HG03442 (cell line): Measurements from ENCODE around the gene RETREG3.
A peak's percentile ranks its signal among the peaks of the same experiment; 100 is the strongest.
"Not testable (repeated sequence)": the region's sequence is repeated elsewhere in the genome, so short reads cannot be mapped to it uniquely, and the experiment has no call there.

Source experiments
- ATAC-seq: cut with Tn5 transposase; IDR thresholded peaks from one replicate; pipeline ENCODE4 v1.9.1; 2021; ENCODE audit warnings: mild to moderate bottlenecking, moderate library complexity; ENCODE audit not compliant: unreplicated experiment

The RETREG3 gene, protein sequence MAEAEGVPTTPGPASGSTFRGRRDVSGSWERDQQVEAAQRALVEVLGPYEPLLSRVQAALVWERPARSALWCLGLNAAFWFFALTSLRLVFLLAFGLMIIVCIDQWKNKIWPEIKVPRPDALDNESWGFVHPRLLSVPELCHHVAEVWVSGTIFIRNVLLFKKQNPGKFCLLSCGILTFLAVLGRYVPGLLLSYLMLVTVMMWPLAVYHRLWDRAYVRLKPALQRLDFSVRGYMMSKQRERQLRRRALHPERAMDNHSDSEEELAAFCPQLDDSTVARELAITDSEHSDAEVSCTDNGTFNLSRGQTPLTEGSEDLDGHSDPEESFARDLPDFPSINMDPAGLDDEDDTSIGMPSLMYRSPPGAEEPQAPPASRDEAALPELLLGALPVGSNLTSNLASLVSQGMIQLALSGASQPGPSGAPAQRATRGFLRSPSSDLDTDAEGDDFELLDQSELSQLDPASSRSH

DNA sequence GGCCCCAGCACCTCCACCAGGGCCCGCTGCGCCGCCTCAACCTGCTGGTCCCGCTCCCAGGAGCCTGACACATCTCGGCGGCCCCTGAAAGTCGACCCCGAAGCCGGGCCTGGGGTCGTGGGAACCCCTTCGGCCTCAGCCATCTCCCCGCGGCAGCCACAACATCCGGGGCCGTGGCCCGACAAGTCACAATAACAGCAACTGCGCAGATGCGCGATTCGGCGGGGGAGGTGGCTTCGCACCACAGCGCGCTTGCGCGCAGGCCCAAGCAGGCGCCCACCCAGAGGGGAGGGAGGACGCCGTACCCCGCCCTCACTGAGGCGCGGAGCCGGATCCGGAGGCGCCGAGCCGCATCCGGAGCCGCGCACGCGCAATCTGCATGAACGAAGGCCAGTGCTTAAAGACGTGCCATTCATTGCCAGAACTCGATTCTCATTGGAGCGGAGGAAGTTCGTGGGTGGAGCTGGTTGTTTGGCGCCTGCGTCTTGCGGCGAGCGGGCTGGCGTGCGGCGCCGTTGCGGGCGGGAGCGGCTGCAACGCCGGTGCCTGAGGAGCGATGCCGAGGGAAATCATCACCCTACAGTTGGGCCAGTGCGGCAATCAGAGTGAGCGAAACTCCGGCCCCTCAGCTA lies at the start of gene RETREG3, which contains the start of gene TUBG1:
RETREG3 (minus strand) TSS at position 193 of the 632 bp plus-strand sequence; CDS start at position 143, 50 bp downstream.
TUBG1 (plus strand) TSS at position 502 of the 632 bp plus-strand sequence; CDS start at position 557, 55 bp downstream.
- peak; percentile 88 for ATAC-seq

DNA sequence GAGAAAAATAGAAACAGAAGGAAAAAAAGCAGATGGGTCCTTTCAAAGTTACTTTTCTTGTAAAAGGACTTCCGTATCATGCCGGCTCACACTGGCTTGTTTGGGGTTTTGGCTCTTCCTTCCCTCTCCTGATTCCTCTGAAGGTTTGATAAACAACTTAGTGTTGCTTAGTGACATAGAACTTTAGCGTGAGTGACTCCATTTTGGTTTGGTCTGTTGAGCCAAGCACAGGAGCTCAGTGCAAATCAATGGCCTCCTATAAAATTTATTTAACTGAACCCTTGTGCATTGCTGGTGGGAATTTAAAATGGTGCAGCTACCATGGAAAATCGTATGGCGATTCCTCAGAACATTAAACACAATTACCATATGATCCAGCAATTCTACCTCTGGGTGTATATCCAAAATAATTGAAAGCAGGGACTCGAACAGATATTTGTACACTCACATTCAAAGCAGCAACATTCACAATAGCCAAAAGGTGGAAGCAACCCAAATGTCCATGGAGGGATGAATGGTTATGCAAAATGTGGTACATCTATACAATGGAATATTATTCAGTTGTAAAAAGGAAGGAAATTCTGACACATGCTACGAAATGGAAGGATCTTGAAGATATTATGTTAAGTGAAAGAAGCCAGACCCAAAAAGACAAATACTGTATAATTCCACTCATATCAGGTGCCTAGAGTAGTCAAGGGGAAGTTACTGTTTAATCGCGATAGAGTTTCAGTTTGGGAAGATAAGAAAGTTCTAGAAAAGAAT lies 48.8 kb upstream of the RETREG3 start:
- no peak for ATAC-seq

DNA sequence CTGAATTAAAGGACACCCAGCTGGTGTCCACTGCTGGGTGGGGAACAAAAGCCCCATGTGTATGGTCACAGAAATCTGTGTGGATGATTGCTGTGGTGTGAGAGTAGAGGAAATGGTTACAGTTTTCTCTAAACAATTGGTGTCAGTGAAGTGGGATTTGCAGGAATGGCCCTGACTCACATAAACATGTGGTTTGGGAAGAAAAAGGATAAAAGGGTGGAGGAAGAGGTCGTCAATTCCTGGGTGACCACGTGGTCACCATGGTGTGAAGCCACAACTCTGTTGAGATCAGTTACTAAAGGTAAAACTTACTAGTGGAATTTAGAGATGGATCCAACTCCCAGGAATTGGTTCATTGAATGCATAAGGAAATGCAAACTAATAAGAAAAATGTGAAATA lies 46.4 kb upstream of the RETREG3 start:
- ATAC-seq: no peak

DNA sequence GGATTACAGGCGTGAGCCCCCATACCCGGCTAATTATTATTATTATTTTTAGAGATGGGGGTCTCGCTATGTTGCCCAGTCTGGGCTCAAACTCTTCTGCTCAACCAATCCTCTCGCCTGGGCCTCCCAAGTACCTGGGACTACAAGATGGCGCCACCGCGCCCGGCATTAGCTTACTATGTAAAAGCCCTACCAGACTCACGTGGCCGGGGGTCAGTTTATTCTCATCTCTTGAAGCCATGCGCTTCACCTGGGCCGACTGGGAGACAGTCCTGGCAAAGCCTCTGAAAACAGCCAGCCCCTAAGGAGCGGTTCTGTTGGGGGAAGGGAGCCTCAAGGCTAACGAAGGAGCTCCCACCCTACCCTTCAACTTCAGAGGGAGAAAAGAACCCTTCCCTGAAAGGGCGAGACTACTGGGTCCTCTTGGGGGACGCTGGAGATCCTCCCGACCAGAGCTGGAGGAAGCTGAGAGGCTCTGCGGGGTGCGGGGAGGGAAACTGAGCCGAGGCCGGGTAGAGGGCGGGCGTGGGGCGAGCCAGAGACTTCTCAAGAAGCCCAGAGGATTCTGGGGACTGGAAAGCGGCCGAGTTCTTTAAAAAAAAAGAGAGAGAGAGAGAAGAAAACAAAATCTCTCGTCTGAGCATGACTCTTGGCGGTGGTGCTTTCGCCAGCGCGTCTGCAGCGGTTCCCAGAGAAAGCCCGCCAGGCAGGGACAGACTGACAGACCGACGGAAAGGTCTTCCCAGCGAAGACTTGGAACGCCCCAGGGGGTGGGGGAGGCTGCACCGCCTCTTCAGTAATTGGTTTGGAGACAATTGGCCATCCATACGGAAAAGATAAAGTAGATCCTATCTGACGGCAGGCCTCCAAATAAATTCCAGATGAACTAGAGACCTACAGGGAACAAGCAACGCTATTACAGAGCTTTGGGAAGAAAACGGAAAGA lies 44.3 kb upstream of the RETREG3 start:
- no peak for ATAC-seq

DNA sequence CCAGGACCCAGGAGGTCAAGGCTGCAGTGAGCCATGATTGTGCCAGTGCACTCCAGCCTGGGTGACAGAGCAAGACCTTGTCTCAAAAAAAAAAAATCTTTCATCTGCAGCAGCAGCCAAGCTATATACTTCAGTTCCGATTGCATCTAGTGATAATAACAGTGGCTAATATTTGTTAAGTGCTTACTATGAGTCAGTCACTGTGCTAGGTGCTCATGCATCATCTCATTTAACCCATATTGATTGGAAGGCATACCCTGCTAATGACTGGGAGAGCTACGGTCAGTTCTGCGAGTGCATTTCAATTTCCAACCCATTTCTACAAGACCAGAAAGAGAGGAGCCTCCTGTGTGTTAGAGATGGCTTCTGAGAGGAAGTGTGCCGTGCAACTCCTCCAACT lies 42.2 kb upstream of the RETREG3 start:
- ATAC-seq: no peak

DNA sequence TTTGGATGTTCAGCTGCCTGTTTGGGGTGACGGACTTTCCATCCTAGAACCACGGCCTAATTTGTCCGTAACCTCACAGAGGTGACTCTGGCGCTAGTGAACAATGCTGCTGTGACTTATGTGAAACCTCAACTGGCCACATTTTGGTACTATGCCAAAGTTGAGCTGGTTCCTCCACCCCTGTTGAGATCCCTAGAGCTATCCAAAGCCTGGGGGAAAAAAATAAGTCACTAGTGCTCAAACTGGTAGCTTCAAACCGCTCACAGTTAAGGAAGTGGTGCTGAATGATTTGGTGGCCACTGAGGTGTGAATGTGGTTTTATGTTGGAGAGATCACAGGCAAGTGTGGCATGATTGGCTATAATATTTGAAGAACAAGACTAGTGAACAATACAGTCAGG lies 38.6 kb upstream of the RETREG3 start:
- no peak for ATAC-seq

DNA sequence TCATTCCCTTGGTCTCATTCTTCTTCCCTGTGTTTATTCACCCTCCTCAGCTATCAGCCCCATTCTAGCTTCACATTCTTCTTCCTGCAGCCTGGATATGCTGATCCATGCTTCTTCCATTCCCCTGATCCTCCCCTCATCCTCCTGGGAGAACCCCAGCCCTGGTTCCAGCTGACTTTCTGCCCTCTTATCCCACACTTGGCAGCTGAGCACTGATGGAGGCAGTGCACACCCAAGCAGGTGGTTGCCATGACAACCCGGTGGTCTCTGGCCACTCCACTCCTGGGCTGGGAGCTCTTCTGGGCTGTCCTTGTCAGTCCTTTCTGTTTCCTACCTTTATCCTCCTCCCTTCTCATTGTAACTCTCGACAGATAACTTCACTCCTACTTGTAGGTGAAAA lies 33.2 kb upstream of the RETREG3 start:
- no peak for ATAC-seq

DNA sequence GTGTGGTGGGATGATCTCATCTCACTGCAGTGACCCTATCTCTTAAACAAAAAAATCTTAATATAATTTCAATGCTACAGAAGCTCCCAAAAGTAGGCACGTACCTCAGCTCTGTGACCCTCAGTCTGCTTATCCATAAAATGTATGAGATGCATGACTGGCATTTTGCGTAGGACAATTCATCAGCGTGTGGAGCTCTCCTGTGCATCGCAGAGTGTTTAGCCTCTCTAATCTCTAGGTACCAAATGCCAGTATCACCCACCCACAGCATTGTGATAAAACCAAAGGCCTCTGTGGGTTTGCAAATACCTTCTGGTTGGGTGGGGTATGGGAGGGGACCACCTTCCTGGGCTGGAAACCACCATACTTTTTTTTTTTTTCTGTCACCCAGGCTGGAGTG lies 30.9 kb upstream of the RETREG3 start:
- no peak for ATAC-seq

DNA sequence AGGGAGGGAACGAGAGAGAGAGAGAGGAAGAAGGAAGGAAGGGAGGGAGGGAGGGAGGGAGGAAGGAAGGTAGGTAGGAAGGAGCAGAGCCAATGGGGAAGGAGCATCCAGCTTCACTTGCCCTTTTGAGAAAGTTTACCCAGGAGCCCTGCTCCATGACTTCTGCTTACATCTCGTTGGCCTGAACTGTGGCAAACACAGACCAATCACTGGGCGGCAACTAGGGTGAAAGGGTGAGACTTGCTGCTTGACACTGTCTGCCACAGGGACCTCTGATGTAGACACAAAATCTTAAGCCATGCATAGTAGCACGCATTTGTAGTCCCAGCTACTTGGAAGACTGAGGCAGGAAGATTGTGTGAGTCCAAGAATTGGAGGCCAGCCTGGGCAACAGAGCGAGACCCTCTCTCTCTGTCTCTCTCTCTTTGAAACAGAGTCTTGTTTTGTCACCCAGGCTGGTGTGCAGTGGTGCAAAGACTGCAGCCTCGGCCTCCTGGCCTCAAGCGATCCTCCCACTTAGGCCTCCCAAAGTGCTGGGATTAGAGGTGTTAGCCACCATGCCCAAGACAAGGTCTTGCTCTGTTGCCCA lies 30.4 kb upstream of the RETREG3 start:
- ATAC-seq: no peak

DNA sequence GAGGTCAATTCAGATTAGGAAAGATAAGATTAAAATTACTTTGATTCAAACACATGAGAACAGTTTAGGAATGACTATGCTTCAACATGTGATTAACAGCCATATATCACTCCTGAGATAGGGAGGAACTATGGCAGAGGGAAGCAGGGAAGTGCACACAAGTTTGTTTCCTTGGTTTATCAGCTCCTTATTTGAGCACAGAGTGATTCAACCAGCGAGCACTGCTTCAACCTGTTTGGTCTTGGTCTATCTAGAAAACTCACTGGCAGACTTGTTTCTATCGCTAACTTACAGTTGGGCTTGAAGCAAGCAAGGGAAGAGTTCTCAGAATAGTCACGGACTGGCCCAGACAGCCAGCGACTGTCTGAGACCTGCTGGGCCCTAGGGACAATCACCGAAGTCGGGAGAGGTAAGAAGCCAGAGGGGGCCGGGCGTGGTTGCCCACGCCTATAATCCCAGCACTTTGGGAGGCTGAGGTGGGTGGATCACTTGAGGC lies 23.8 kb upstream of the RETREG3 start:
- ATAC-seq: no peak

DNA sequence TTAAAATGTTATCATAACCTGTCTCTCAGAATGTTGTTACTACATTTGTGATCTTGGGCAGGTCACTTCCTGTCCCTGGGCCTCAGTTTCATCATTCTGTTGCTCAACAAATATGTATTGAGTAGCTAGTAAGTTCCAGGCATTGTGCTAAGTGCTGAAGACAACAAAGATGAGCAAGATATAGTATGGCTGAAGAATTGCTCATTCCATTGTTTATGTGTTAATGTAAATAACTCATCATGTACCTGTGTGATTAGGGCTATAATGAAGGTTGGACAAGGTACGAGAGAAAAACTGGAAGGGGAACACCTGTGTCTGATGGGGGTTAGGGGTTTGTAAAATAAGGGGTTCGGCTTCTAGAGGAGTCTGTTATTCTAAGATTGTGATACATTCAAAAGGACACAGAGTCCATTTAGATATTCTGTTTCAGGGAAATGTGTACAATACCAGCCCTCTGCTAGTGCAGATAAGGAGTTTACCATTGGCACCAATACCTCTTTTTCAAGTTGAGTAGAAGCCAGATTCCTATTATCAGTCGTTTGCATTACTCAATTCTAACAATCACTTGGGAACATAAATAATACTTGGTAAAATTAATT lies 20.3 kb upstream of the RETREG3 start:
- no peak for ATAC-seq

DNA sequence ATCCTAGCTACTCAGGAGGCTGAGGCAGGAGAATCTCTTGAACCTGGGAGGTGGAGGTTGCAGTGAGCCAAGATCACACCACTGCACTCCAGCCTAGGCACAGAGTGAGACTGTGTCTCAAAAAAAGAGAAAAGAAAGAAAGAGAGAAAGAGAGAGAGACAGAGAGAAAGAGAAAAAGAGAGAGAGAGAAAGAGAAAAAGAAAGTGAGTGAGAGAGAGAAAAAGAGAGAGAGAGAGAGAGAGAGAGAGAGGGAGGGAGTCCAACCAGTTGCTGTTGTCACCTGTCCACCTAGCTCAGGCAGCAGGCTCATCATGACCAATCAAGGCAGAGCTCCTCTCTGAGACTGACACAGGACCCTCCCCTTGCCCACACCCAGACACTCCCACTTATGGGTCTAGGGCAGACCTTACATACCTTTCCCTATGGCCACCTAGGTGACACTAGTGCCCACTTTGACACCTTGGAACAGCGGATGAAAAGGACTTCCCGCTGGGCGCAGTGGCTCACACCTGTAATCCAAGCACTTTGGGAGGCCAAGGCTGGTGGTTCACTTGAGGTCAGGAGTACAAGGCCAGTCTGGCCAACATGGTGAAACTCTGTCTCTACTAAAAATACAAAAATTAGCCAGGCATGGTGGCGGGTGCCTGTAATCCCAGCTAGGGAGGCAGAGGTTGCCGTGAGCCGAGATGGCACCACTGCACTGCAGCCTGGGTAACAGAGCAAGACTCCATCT lies 18.0 kb upstream of the RETREG3 start:
- not testable (repeated sequence) for ATAC-seq

DNA sequence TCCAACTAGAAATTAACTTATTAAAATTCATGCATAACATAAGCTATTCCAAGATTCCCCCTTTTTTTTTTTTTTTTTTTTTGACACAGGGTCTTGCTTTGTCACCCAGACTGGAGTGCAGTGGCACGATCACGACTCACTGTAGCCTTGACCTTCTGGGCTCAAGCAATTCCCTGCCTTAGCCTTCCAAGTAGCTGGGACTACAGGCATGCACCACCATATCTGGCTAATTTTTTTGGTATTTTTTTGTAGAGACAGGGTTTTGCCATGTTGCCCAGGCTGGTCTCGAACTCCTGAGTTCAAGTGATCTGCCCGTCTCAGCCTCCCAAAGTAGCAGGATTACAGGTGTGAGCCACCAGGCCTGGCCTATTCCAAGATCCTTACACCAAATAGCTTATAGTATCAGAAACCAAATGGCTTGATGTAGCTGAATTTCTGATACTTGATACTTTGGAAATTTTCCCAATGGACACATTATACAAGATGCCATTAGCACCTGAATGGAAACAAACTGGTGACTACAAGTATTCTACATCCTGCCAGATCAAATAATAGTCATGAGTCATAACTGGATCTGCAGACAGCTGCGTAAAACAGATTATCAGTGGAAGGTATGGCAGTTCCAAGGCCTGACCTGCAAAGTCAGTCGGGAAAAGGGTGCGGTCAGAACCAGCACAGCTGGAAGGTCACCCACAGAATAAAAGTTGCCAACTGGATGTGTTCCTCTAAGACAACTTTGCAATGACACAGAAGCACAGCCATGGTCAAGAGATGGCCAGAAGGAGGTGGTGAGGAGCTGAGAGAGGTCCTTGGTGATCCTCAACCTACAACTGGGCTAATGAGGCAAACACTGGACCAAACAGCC lies 14.8 kb upstream of the RETREG3 start:
- no peak for ATAC-seq

DNA sequence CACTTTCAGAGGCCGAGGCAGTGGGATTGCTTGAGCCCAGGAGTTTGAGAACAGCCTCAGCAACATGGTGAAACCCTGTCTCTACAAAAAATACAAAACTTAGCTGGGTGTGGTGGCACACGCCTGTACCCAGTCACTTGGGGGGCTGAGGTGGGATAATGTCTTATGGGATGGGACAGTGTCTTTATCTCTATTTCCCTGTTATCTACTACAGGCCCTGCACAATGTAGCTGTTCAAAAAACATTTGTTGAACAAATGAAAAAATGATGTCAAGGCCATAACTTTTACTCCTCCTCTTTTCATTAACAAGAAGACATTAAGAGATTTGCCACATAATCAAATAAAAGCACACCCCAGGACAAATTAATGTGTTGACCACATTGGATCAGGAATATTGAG lies 14.1 kb upstream of the RETREG3 start:
- ATAC-seq: no peak

DNA sequence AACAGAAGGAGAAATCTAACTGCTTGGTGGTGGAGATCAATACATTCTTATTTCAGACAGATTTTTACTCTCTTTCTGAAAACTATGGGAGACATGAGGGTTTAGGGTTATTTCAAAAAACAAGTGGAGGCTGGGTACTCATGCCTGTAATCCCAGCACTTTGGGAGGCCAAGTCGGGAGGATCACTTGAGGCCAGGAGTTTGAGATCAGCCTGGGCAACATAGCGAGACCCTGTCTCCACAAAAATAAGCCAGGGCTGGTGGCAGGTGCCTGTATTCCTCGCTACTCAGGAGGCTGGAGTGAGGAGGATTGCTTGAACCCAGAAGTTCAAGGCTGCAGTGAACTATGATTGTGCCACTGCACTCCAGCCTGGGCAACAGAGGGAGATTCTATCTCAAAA lies 12.8 kb upstream of the RETREG3 start:
- not testable (repeated sequence) for ATAC-seq

DNA sequence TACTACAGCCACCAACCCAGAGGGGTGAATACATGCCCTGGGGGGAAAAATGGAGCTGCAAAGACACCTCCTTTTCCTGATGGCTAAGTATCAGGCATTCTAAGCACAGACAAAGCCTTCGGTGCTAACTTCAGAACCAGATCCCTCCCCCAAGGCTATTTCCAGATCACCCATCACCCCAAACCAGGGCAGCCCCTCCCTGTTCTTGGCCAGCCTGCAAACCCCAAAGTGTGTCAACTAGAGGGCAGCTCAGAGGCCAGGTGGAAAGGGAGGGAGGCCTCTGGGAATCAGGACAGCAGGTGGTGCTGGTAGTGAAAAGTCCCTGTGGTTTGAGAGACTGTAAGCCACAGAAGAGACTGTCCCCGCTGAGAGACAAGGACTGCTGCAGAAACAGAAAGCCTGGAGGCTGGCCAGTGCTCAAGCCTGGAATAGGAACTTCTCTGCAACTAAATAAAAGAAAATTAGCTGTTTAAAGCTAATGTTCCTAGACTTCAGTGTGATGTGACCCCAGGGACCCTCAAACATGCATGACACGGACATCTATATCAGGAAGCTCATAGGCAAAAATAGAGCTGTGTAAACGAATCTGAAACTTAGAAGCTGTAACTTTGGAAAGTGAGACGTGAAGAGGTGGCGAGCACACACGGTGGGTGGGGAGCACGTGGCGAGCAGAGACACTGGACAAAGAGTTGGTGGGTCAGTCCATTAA lies 9.4 kb upstream of the RETREG3 start:
- peak; percentile 69 for ATAC-seq

DNA sequence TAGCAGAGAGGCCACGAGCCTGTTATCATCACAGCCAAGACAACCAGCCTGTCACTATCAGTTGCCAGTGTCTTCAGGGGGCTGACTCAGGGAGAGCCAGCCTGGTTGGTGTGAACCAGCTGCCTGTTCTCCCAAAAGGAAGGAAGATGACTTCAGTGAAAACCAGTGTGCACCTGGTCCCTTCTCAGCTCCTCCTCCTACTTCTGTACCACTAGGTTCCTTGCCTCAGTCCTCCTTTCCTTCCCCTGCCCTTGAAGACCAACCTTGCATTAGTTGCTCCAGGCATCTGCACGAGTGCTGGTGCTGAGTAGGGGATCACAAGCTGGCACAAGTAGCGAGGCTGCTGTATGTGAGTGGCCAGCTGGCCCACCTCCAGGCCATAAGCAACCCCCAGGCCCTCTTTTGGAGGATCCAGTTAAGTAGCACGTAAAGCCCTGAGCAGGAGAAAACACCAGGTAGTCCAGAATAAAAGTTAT lies 8.8 kb upstream of the RETREG3 start:
- peak; percentile 11 for ATAC-seq
